ENCODE data around the gene CACNG7.
A peak's percentile ranks its signal among the peaks of the same experiment; 100 is the strongest.

CACNG7 gene

DNA sequence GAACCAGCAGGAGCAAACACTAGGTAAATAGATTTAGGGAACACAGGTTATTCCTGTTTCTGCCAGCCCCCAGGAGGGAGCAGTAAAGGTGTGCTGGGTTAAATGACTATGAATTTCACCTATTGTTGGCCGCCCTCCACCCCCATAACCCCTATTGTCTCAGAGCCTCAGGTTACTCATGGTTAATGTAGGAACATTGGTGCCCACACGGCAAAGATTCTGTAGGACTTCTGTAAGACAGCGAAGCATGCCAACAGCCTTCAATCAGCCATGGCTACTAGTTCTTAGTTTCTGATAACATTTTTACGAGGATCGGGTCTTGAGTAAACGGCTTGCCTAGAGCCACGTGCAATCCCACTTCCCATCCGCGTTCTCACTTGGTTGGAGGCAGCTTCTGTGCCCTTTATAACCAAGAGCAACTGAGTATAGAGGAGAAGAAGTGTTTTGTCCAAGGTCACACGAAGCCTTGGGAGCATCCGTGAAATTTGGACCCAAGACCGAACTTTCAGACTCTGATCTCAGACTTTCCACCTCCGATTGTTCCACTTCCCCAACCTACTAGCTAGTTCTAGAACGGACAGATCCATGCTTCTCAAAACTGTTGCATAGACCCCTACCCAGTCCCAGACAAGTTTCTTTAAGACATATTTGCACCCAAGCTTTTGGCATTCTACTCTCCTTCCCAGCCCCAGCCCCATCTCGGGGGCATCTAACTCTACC lies 48.5 kb downstream of the CACNG7 start:
- no peak for DNase-seq

DNA sequence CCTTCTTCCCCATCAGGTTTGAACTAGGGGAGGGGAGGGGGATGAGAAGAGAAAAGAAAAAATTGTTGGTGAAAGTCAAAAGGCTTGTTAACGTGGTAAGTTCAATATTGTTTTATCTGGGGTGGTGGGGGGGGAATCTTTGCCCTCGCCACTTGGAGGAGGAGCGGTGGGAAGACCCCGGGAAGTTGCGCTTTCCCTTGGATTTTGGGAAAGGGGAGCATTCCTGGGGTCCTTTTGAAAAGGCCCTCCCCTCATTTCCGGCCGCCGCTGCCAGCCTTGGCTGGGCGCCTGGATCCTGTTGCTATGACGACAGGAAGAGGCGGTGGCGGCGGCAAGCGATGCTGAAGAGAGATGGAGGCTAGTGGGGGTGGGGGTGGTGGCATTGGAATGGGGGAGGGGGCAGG lies 49.1 kb downstream of the CACNG7 start:
- DNase-seq = no peak

GRCh38 chr19:53958823-53959757 lies 50.0 kb downstream of the CACNG7 start:
- DNase-seq = no peak

DNA sequence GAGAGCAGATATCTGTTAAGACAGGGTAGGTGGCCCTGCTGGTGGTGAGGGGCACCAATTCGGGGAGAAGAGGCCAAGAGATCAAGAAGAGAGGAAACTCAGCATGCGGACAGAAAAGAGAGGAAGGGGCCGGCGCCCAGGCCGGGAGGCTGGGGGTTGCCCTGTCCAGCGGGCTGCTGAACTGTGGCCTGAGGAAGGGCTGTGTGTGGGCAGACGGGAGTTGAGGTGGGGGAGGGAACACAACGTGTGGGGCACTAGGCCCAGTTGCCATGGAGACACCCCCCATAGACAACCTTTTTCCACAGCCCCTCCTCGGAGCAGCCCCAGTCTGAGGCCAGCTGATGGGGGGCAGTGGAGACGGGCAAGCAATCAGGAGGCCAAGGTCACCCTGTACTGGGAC lies 51.1 kb downstream of the CACNG7 start:
- DNase-seq = no peak

DNA sequence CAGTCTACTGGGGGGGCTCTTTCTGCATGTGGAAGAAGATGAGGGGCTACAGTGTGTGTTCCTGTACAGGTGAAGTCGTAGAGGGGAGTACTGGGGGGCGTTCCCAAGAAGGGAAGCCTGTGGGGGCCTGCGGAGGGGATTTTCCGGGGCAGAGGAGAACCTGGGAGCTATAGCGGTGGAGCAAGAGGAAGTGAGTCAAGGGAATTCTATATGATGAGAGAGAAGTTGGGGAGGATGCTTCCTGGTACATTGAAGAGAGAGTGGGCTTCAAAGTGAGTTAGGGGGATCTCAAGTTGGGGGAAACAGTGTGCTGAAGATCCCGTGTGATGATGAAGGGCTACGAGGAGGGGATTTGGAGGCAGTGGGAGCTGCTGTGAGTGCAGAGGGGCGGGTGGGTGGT lies 51.8 kb downstream of the CACNG7 start:
- DNase-seq = no peak

DNA sequence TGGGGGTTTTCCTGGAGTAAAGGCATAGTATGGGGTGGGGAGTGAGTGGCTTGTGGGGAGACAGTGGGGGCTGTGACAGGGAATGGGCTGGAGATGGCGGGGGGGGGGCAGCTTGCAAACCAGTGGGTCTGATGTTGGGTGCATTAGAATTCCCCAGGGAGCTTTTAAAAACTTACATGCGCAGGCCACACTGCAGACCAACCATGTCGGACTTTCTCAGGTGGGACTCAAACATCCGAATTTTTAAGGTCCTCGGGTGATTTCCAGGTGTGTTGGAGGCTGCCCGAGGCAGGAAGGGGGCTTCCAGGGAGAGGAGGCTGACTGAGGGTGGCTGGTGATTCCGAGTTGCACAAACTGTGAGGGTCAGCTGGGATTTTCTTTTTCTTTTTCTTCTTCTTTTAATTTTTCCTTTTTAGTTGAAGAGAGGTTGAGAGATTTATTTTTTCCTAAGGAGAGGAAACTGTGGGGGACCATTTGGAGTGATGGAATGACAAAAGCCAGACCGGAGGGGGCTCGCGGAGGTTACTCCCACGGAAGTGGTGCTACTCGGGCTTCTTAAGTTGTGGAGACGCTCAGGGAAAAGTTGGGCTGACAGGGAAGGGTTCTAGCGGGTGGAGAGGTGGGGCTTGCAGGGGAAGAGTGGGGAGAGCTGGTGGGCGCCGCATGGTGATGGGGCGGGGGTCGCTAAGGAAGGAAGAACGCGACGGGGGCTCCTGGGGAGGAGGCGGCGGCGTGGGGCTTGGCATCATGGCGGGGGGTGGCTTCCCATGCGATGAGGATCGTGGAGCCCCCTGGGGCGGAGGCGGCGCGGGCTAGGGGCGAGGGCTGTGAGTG lies 52.7 kb downstream of the CACNG7 start:
- no peak for DNase-seq

- DNase-seq = no peak
Observed at GRCh38 chr19:53962887-53963431, 53.9 kb downstream of the CACNG7 start, which contains the start of gene CACNG8. Gene CACNG8, plus strand, starts transcription at chr19:53962937.

- DNase-seq = no peak
Observed at GRCh38 chr19:53965091-53965490, 56.0 kb downstream of the CACNG7 start.

- no peak for DNase-seq
Observed at GRCh38 chr19:53966931-53967330, 57.9 kb downstream of the CACNG7 start.

GRCh38 chr19:53969366-53969765 lies 60.3 kb downstream of the CACNG7 start:
- DNase-seq = no peak

DNA sequence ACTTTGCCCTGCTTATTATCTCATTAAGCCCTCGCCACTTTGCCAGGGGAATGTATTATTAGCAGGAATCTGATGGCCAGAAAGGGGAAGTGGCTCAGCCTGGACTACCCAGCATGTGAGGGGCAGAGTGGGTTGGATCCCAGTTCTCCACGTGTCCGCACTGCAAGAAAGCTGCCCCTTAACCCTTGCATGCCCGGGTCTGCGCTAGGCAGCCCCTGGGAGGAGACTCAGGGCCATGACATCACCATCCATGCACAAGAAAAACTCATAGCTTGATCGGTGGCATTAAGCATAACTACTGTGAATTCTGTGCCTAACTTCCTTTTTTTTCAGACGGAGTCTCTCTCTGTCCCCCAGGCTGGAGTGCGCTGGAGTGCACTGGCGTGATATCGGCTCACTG lies 62.6 kb downstream of the CACNG7 start:
- no peak for DNase-seq

GRCh38 chr19:53977429-53977990 lies 68.4 kb downstream of the CACNG7 start:
- DNase-seq = peak in 1 of 2 donors; percentile 37

DNA sequence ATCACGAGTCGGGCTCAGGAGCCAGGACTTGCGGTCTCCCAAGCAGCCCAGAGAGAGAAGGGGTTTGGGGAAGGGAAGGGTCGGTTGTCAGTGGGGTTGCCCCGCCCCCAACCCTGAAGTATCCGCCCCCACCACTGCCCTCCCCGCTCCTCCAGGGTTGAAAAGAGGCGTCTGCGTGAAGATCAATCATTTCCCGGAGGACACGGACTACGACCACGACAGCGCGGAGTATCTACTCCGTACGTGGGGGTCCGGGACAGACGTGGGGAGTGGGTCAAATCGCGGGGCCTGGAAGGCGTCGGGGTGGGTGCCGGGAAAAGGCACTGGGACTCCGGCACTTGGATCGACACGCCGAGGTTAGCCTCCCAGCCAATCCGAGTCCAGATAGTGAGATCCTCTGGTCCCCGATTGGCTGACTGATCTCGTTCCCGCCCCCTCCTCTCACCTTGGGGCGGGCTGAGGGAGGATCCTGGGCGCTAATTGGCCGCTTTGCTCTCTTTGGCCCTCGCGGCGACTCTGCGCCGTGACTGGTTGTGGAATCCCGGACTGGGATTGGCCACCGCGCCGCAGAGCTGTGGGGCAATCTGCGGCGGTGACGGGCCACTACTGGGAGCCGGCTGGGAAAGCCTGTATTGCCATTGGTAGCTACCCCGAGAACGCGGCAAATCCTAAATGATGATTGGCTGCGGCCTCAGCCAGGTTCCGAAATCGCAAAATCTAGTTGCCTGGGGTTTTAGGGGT lies 69.1 kb downstream of the CACNG7 start:
- no peak for DNase-seq

DNA sequence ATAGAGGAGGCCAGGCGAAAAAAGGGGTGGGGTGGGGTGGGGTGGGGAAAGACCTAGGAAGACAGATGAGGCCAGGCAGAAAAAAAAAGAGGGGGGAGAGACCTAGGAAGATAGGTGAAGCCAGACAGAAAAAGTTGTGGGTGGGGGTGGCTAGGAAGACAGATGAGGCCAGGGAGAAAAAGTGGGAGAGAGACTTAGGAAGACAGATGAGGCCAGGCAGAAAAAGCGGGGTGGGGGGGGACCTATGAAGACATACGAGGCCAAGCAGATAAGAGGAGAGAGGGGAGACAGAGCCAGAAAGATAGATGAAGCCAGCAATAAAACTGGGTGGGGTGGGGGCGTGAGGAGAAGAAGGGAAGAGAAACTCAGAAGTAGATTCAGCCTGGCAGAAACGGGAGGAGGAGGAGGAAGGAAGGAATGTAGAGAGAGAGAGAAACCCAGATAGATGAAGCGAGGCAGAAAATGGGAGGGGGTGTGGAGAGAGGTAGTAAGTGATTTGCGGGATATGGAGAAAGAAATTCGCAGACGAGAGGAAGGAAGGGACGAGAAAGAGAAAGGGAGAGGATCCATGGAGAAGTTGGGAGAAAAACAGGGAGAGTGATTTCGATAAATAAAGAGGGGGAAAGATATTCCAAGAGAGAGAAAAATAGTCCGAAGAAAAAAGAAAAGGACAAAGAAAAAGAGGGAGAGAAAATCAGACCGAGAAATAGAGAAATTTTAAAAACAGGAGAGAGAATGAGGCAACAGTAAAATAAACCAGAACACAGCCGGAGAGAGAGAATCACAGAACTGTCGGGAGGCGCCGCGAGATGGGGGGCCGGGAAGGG lies 70.1 kb downstream of the CACNG7 start:
- no peak for DNase-seq

DNA sequence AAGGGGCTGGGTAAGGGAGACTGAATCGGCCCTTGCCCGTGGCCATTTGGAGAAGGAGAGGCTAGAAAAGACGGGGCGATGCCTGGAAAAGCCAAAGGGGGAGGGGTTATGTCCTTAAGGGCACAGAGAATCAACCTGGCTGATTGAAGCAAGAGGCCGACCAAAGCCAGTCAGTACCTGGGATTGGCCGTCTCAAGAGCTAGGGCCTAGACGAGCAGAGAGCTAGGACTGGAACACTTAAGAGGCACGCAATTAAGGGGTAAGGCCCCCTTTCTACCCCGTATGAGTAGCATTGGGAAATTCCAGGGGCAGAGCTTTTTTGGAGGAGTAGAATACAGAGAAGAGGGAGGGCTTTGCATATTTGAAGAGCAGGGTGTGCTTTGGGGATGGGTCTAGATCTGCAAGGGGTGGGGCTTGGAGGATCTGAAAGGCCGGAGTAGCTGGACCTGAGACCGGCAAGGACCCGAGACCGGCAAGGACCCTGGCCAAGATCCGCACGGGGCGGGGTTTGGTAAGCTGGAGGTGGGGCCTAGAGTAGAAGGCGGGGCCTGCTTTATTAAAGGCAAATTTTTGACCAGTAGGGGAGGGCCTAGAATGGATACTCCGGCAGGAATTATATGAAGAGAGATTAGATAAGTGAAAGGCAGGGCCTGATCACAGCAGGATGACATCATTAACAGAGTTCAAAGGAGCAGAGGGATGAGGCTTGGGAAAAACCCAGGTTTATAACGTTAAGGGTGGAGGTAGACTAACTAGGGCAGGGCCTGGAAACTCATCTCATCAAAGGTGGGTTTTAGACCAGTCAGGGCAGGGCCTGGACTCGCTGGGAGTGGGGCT lies 71.7 kb downstream of the CACNG7 start:
- DNase-seq = no peak

- no peak for DNase-seq
Observed at GRCh38 chr19:53981376-53981951, 72.4 kb downstream of the CACNG7 start.

- DNase-seq = no peak
Observed at GRCh38 chr19:53982001-53982451, 72.9 kb downstream of the CACNG7 start.

- DNase-seq = no peak
Observed at GRCh38 chr19:53982611-53983010, 73.5 kb downstream of the CACNG7 start.

Data from bone marrow (tissue), 2 donors.